Cardiac fibroblast (primary cell): ENCODE measurements around the gene EIF2S3.

ENCODE experiments used
- DNase-seq, 2 donors: peaks; one replicate each; pipeline versions ENCODE4 v3.0.0 to v3.0.0-alpha.2; 2010; ENCODE audit warnings: low read depth in 2 of 2
- H3K4me3 ChIP-seq, 2 donors: replicated peaks in 1 of 2; 1 replicate in 1 of 2; 2 replicates in 1 of 2; pipeline ENCODE4 v1.5.1; 2011; ENCODE audit warnings: low read depth in 2 of 2, low read length in 2 of 2, mild to moderate bottlenecking in 2 of 2, moderate library complexity in 1 of 2
- CTCF ChIP-seq: IDR thresholded peaks from one replicate; pipeline ENCODE4 v1.5.1; 2011; ENCODE audit warnings: low read depth, mild to moderate bottlenecking, low read length, inconsistent platforms

Gene EIF2S3

GRCh38 chrX:24054182-24055042 is at the start of gene EIF2S3:
EIF2S3 (plus strand) TSS chrX:24054956; CDS start chrX:24054969, 13 bp downstream.
- peak; percentile 29 for TF ChIP-seq CTCF
- H3K4me3 ChIP-seq = peak within 1 kb of the TSS; percentile 39 to 79
- peak; percentile 96 to 97 for DNase-seq

- no peak for DNase-seq
- no peak overlapping the region for H3K4me3 ChIP-seq
- no peak for TF ChIP-seq CTCF
Measured at GRCh38 chrX:24005028-24005427, 49.7 kb upstream of the EIF2S3 start.

GRCh38 chrX:24005867-24006266 is 48.9 kb upstream of the EIF2S3 start:
- H3K4me3 ChIP-seq = no peak overlapping the region
- TF ChIP-seq CTCF = no peak
- DNase-seq = no peak

GRCh38 chrX:24012266-24012665 is 42.5 kb upstream of the EIF2S3 start:
- DNase-seq = no peak
- TF ChIP-seq CTCF = no peak
- no peak overlapping the region for H3K4me3 ChIP-seq

- DNase-seq = peak in 1 of 2 donors; percentile 6
- TF ChIP-seq CTCF = no peak
- no peak overlapping the region for H3K4me3 ChIP-seq
Measured at GRCh38 chrX:24014388-24015018, 40.3 kb upstream of the EIF2S3 start.

GRCh38 chrX:24017674-24018073 is 37.1 kb upstream of the EIF2S3 start:
- DNase-seq = no peak
- H3K4me3 ChIP-seq = no peak overlapping the region
- no peak for TF ChIP-seq CTCF
